SK-N-MC (cell line): ENCODE measurements around the gene GP1BB.

Experiments used
- DNase-seq: peaks from one replicate; pipeline ENCODE4 v3.0.0-alpha.2; 2011; ENCODE audit warnings: low read depth, low spot score
- H3K27ac ChIP-seq: fragments of 200-600 bp; sonication (generic); 2 replicates; pipeline ENCODE4 v1.5.1; 2016; ENCODE audit warnings: mixed run types
- H3K36me3 ChIP-seq: fragments of 200-600 bp; sonication (generic); 2 replicates; pipeline ENCODE4 v1.6.1; 2017; ENCODE audit warnings: antibody characterized with exemption, low read length, mixed read lengths; ENCODE audit not compliant: insufficient read depth
- H3K4me3 ChIP-seq: fragments of 200-600 bp; sonication (generic); 2 replicates; pipeline ENCODE4 v1.5.1; 2016
- H3K9ac ChIP-seq: fragments of 200-600 bp; sonication (generic); 2 replicates; pipeline ENCODE4 v1.8.0; 2017; ENCODE audit warnings: mixed run types, mixed read lengths; ENCODE audit not compliant: insufficient read length
- H3K9me3 ChIP-seq: fragments of 200-600 bp; sonication (generic); 2 replicates; pipeline ENCODE4 v1.6.1; 2017; ENCODE audit warnings: low read depth, mild to moderate bottlenecking, antibody characterized with exemption, low read length, moderate library complexity, mixed read lengths
- EZH2 ChIP-seq: fragments of 200-600 bp; sonication (generic); IDR thresholded peaks from one replicate; pipeline ENCODE4 v1.6.1; 2017; ENCODE audit warnings: antibody characterized with exemption
- FOXP2 ChIP-seq: optimal IDR thresholded peaks from 2 replicates; pipeline ENCODE3; 2011; ENCODE audit warnings: mild to moderate bottlenecking, moderate library complexity; ENCODE audit not compliant: insufficient read depth; ENCODE audit errors: extremely low read length, control extremely low read depth
- POLR2AphosphoS5 ChIP-seq: IDR thresholded peaks from 2 replicates; pipeline ENCODE4 v1.6.1; 2012; ENCODE audit warnings: mild to moderate bottlenecking, low read depth, low read length, borderline replicate concordance

Gene GP1BB

DNA sequence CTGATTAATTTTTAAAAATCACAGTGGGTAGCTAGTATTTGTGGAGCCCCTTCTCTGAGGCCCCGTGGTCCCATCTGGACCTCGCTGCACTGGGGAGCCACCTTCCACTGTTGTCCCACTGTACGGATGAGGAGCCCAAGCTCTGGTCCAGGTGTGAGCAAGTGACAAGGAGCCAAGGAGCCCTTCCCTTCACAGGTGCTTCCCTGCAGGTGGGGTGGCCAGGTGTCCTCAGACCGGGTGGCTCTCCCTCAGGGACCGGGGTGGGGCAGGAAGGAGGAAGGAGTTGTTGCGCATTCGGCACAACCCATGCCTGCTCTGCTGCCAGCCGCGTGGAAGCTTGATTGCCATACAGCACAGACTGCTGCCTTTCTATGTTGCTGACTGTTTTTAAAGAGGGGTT lies 19.5 kb upstream of the GP1BB start:
- Histone ChIP-seq H3K9ac (no peak overlapping the region), H3K9me3 (no peaks in the 10 kb centered on the region), H3K27ac (no peak overlapping the region), H3K36me3 (no peaks in the 10 kb centered on the region), H3K4me3 (no peak overlapping the region)
- TF ChIP-seq POLR2AphosphoS5: no peak
- no peak for TF ChIP-seq EZH2
- no peak for TF ChIP-seq FOXP2
- no peak for DNase-seq

DNA sequence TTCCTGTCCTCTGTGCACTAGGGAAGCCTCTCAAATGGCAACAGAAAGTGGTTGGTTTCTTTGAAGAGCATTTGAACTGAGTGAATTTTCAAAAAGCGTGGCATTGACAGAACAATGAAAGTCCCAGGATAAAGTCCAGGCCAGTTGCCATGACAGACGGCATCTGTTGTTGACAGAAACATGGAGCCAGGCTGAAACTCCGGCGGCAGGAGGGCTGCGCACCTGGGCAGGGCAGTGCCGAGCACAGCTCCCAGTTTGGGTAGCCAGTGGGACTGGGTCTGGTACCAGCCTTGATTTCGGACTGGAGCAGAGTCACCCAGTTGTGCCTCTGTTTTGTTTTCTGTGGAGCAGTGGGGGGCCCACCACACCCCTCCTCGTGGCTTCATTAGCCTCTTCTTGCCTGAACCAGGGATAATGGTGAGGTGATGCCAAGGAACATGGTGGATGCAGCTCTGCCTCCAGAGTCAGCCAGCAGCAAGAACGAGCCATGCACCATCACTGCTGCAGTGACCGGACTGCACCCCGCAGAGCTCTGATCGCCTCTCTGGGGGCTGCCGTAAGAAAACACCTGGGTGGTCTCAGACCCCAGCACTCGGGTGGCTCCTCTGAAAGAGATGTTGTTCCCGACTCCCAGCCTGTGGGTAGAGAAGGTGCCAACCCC lies 18.9 kb upstream of the GP1BB start:
- H3K36me3 ChIP-seq: no peaks in the 10 kb centered on the region
- no peak overlapping the region for H3K9ac ChIP-seq
- no peak overlapping the region for H3K27ac ChIP-seq
- H3K9me3 ChIP-seq: no peaks in the 10 kb centered on the region
- DNase-seq: no peak
- no peak overlapping the region for H3K4me3 ChIP-seq
- no peak for TF ChIP-seq EZH2
- TF ChIP-seq POLR2AphosphoS5: no peak
- no peak for TF ChIP-seq FOXP2

DNA sequence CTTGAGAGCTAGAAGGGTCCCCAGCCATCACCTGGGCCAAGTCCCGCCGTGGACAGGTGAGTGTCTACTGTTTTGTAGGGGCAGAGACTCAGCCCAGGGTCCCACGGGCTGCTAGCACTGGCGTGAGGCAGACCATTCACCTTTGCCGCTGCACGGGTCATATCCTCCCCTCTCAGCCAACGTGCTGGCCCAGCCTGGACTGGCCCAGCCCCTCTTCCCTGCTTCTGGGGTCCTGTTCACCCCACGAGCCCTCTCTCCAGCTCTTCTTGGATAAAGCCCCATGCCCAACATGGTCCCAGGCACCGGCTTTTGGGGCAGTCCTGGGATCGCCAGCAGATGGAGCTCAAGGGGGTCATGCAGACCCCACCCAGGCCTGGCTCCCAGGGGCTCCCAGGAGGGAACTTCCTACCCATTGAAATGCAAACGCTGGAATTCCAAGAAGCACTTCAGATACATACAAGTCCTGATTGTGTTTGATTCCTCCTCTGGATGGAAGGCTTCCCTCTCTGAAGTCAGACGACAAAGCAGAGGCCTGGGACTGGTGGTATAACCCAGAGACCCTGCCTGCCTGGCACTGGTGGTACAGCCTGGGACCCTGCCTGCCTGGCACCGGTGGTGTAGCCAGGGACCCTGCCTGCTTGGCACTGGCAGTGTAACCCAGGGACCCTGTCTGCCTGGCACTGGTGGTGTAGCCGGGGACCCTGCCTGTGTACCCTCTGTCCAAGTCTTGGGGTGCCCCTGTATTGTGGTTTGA lies 18.0 kb upstream of the GP1BB start:
- Histone ChIP-seq H3K9me3 (no peaks in the 10 kb centered on the region), H3K27ac (no peak overlapping the region), H3K4me3 (no peak overlapping the region), H3K9ac (peak overlapping the region; percentile 8), H3K36me3 (no peaks in the 10 kb centered on the region)
- no peak for DNase-seq
- no peak for TF ChIP-seq EZH2

DNA sequence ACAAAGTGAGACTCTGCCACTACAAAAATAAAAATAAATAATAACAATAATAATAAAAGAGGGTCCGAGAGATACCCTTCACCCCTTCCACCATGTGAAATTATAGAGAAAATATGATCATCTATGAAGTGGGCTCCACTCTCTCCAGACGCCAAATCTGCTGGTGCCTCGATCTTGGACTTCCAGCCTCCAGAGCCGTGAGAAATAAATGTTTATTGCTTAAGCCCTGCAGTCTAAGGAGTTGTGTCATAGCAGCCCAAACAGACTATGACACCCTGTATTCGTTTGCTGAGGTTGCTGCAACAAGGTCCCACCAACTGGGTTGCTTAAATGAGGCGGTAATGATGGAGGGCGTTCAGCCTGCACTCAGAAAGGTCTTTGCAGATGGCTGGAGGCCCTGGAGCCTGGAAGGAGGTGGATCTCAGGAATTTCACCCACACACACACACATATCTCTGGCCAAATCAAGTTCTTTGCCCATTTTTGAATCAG lies 16.6 kb upstream of the GP1BB start:
- no peak overlapping the region for H3K4me3 ChIP-seq
- H3K36me3 ChIP-seq: no peaks in the 10 kb centered on the region
- no peak overlapping the region for H3K9ac ChIP-seq
- TF ChIP-seq FOXP2 (no peak), EZH2 (no peak), POLR2AphosphoS5 (no peak)
- no peak for DNase-seq
- H3K9me3 ChIP-seq: no peaks in the 10 kb centered on the region
- no peak overlapping the region for H3K27ac ChIP-seq

DNA sequence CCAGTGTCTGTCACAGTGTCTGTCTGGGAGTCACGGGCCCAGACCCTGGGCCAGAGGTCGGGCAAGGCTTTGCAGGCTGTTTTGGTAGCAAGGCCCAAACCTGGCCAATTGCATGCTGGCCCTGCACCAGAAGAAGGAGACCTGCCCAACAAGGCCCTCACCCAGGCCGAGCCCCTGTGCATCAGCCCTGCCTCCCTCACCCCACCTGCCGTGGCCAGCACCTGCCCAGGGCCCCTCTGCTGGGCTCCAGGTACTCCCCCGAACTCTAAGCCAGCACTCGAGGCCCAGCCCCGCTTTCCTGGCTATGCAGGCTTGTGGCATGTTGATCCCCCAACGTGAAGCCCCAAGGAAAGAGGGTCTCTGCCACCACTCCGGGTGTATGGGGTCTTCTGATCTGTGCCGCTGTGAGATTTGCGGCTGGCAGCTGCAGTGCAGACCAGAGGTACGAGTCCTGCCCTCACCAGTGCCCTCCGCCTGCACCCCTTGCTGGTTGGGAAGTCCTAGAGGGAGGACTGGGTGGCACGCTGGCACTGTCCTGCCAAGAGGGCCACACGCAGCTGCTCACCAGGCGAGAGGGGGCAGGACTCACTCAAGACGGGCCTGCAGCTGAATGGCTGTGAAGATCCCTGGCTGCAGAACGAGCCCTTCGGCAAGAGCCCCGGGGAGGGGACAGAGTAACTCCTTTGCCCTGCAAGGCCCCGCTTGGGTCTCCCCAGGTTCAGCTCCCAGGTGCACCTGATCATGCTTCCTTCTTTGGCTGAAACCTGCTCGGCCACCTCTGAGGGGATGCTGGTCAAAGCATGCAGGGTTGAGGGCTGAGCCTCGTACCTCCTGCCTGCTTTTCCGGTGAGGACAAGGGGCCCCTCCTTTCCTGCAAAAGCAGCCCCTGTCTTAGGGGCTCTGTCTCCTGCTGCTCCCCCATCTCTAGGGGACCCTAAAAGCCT lies 15.7 kb upstream of the GP1BB start:
- Histone ChIP-seq H3K9ac (no peak overlapping the region), H3K4me3 (no peak overlapping the region), H3K27ac (no peak overlapping the region), H3K36me3 (no peaks in the 10 kb centered on the region), H3K9me3 (no peaks in the 10 kb centered on the region)
- TF ChIP-seq EZH2 (no peak), FOXP2 (no peak), POLR2AphosphoS5 (no peak)
- no peak for DNase-seq

DNA sequence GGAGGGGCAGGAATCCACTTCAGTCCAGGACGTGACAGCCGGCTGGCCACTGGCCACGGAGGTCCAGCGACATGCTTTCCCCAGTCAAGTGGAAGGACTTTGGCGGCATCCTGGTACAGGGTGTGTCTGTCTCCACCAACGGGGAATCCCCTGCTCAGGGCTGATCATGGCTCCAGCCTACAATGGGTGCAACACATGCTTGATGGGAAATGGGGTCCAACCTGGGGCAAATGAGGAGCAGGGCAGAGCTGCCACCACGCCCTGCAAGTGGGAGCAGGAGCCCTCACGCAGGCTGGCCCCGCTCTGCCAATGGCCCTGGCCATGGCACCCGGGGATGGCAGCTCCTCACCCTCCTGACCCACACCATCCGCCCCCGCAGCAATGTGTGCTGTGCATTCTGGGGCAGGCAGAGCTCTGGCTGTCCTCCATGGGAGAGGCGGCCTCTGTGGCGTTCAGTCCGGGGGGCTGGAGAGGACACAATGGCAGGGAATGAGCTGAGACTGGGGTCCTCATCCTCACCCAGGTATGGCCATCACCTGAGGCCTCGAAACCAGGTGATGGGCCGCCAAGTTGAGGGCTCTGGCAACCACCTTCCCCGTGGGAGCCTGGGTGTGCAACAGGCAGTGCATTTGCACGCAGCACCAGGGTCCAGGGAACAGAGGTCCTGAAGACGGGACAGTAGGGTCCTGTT lies 14.9 kb upstream of the GP1BB start:
- Histone ChIP-seq H3K36me3 (no peaks in the 10 kb centered on the region), H3K27ac (no peak overlapping the region), H3K9me3 (no peaks in the 10 kb centered on the region), H3K4me3 (no peak overlapping the region), H3K9ac (no peak overlapping the region)
- DNase-seq: no peak
- TF ChIP-seq POLR2AphosphoS5 (no peak), FOXP2 (no peak), EZH2 (no peak)

DNA sequence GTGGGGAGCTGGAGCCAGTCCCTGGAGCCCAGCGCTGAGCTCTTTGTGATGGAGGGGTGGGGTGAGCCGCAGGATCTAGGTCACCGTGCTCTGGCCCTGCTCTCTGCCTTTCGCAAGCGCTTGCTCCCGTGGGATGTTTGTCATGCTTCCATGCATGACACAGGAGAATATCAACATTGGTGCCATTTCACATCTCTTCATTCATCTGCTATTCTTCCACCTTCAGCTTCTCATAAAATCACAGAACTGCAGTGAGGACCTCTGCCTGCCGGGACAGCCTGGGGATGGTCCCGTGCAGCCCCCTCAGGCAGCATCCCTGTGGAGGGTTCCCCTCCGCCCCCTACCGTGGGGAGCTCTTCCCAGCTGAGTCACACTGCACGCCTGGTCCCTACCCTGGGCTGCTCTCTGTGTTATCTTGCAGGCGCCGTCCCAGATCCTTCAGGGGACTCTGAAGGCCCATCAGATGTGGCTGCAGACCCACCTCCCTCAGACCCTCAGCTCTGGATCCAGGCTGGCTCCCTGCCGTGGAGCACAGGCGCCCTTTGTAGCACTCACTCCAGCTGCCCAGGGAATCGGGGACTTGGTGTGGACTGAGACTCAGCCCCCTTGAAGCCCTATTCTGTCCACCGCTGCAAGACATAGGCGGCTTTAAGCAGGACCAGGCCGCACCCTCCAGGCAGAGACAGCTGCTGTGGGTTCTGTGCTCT lies 14.1 kb upstream of the GP1BB start:
- Histone ChIP-seq H3K4me3 (no peak overlapping the region), H3K36me3 (no peaks in the 10 kb centered on the region), H3K9me3 (no peaks in the 10 kb centered on the region), H3K27ac (no peak overlapping the region), H3K9ac (no peak overlapping the region)
- TF ChIP-seq FOXP2 (no peak), EZH2 (no peak), POLR2AphosphoS5 (no peak)
- DNase-seq: no peak
